Fibroblast of upper back skin (primary cell): Measurements from ENCODE around the gene DEDD.

Experiments
- DNase-seq: peaks from one replicate; pipeline ENCODE4 v3.0.0-alpha.2; 2013

The DEDD gene

GRCh38 chr1:161162052-161162451 lies 29.6 kb upstream of the DEDD start:
- no peak for DNase-seq

- DNase-seq, result no peak
Measured at GRCh38 chr1:161161652-161162051, 29.2 kb upstream of the DEDD start.

- DNase-seq, result no peak
Measured at GRCh38 chr1:161160671-161161145, 28.2 kb upstream of the DEDD start.

- DNase-seq, result no peak
Measured at GRCh38 chr1:161159913-161160243, 27.4 kb upstream of the DEDD start.

GRCh38 chr1:161159087-161159912 lies 26.8 kb upstream of the DEDD start, which contains the start of gene USP21:
Gene USP21 (plus strand): TSS chr1:161159500. CDS start chr1:161160641, 1,141 bp downstream.
- DNase-seq, result peak; percentile 88

GRCh38 chr1:161158316-161159010 lies 26.0 kb upstream of the DEDD start:
- no peak for DNase-seq

- DNase-seq, result no peak
Measured at GRCh38 chr1:161157867-161158266, 25.4 kb upstream of the DEDD start.

GRCh38 chr1:161153682-161154337 lies 21.3 kb upstream of the DEDD start, which contains the start of gene UFC1:
Gene UFC1 (plus strand): TSS chr1:161153978. CDS start chr1:161153998, 20 bp downstream.
- DNase-seq, result peak; percentile 88

GRCh38 chr1:161153176-161153575 lies 20.7 kb upstream of the DEDD start:
- no peak for DNase-seq

- no peak for DNase-seq
Measured at GRCh38 chr1:161145832-161146231, 13.4 kb upstream of the DEDD start.

GRCh38 chr1:161140755-161141400 lies 8.4 kb upstream of the DEDD start:
- DNase-seq, result no peak

GRCh38 chr1:161139766-161140165 lies 7.3 kb upstream of the DEDD start:
- peak; percentile 45 for DNase-seq

GRCh38 chr1:161138431-161138830 lies 6.0 kb upstream of the DEDD start:
- no peak for DNase-seq

GRCh38 chr1:161137881-161138280 lies 5.4 kb upstream of the DEDD start:
- DNase-seq, result no peak

GRCh38 chr1:161133220-161133740 lies 813 bp upstream of the DEDD start:
- no peak for DNase-seq

GRCh38 chr1:161131523-161132409 lies 701 bp downstream of the DEDD start:
- no peak for DNase-seq

- no peak for DNase-seq
Measured at GRCh38 chr1:161130266-161130665, 2.2 kb downstream of the DEDD start.

- DNase-seq, result no peak
Measured at GRCh38 chr1:161128591-161129420, 3.7 kb downstream of the DEDD start.

- no peak for DNase-seq
Measured at GRCh38 chr1:161127649-161128048, 4.8 kb downstream of the DEDD start.

- no peak for DNase-seq
Measured at GRCh38 chr1:161122967-161123366, 9.5 kb downstream of the DEDD start.

GRCh38 chr1:161121834-161122233 lies 10.6 kb downstream of the DEDD start:
- DNase-seq, result no peak
